HCT116 (cell line): ENCODE results near the gene LINC00237.
A peak's percentile ranks its signal among the peaks of the same experiment; 100 is the strongest.

ENCODE experiments used
- EZH2 ChIP-seq: fragments of 200-600 bp; sonication (generic); IDR thresholded peaks from 2 replicates; pipeline ENCODE4 v1.6.1; 2017; ENCODE audit warnings: antibody characterized with exemption, mixed run types
- SP1 ChIP-seq: IDR thresholded peaks from 2 replicates; pipeline ENCODE4 v1.6.1; 2012; ENCODE audit warnings: low read depth
- ZBTB33 ChIP-seq: IDR thresholded peaks from 2 replicates; pipeline ENCODE4 v1.6.1; 2011; ENCODE audit warnings: mild to moderate bottlenecking, low read length, moderate library complexity; ENCODE audit not compliant: insufficient replicate concordance; ENCODE audit errors: extremely low read depth
- TF ChIP-seq, protein P1 (sequence below), 3 experiments: fragments of 200-600 bp in 1 of 3; sonication (generic) in 1 of 3; IDR thresholded peaks in 2 of 3; conservative IDR thresholded peaks in 1 of 3; 2 replicates each; pipeline ENCODE4 v1.5.1; 2012 to 2017; ENCODE audit warnings: low read depth in 2 of 3, low read length in 2 of 3, antibody characterized with exemption in 1 of 3, borderline replicate concordance in 1 of 3, control low read depth in 1 of 3, mild to moderate bottlenecking in 1 of 3, mixed read lengths in 1 of 3, mixed run types in 1 of 3, moderate library complexity in 1 of 3; ENCODE audit not compliant: insufficient read depth in 1 of 3
- TF ChIP-seq, protein P2 (sequence below): IDR thresholded peaks from 2 replicates; pipeline ENCODE4 v1.6.1; 2012; ENCODE audit warnings: low read depth
- TF ChIP-seq, protein P3 (sequence below): IDR thresholded peaks from 2 replicates; pipeline ENCODE4 v1.6.1; 2012

- TF ChIP-seq, protein P1, sequence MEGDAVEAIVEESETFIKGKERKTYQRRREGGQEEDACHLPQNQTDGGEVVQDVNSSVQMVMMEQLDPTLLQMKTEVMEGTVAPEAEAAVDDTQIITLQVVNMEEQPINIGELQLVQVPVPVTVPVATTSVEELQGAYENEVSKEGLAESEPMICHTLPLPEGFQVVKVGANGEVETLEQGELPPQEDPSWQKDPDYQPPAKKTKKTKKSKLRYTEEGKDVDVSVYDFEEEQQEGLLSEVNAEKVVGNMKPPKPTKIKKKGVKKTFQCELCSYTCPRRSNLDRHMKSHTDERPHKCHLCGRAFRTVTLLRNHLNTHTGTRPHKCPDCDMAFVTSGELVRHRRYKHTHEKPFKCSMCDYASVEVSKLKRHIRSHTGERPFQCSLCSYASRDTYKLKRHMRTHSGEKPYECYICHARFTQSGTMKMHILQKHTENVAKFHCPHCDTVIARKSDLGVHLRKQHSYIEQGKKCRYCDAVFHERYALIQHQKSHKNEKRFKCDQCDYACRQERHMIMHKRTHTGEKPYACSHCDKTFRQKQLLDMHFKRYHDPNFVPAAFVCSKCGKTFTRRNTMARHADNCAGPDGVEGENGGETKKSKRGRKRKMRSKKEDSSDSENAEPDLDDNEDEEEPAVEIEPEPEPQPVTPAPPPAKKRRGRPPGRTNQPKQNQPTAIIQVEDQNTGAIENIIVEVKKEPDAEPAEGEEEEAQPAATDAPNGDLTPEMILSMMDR (IDR thresholded peaks at IDR 0.05 in 2 of 3, conservative IDR thresholded peaks at IDR 0.05 in 1 of 3; ENCODE audit: borderline replicate concordance in 1 of 3, insufficient read depth in 1 of 3, low read depth in 2 of 3, low read length in 2 of 3) = no peak
- TF ChIP-seq, protein P2, sequence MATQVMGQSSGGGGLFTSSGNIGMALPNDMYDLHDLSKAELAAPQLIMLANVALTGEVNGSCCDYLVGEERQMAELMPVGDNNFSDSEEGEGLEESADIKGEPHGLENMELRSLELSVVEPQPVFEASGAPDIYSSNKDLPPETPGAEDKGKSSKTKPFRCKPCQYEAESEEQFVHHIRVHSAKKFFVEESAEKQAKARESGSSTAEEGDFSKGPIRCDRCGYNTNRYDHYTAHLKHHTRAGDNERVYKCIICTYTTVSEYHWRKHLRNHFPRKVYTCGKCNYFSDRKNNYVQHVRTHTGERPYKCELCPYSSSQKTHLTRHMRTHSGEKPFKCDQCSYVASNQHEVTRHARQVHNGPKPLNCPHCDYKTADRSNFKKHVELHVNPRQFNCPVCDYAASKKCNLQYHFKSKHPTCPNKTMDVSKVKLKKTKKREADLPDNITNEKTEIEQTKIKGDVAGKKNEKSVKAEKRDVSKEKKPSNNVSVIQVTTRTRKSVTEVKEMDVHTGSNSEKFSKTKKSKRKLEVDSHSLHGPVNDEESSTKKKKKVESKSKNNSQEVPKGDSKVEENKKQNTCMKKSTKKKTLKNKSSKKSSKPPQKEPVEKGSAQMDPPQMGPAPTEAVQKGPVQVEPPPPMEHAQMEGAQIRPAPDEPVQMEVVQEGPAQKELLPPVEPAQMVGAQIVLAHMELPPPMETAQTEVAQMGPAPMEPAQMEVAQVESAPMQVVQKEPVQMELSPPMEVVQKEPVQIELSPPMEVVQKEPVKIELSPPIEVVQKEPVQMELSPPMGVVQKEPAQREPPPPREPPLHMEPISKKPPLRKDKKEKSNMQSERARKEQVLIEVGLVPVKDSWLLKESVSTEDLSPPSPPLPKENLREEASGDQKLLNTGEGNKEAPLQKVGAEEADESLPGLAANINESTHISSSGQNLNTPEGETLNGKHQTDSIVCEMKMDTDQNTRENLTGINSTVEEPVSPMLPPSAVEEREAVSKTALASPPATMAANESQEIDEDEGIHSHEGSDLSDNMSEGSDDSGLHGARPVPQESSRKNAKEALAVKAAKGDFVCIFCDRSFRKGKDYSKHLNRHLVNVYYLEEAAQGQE = no peak
- TF ChIP-seq, protein P3, sequence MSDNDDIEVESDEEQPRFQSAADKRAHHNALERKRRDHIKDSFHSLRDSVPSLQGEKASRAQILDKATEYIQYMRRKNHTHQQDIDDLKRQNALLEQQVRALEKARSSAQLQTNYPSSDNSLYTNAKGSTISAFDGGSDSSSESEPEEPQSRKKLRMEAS = 0 out of 2 replicates have a peak, but pooled peaks have one; percentile 42
- TF ChIP-seq EZH2 = no peak
- TF ChIP-seq SP1 = peak; percentile 53; the same call in 1 of the 2 replicates
- TF ChIP-seq ZBTB33 = no peak
Observed at GRCh38 chr20:21118138-21118537, 12.0 kb upstream of the LINC00237 start.
